HG02884 (cell line): ENCODE data around the gene STAM.

ENCODE experiments used
- ATAC-seq: cut with Tn5 transposase; IDR thresholded peaks from one replicate; pipeline ENCODE4 v1.9.1; 2021; ENCODE audit warnings: mild to moderate bottlenecking, moderate library complexity; ENCODE audit not compliant: unreplicated experiment

The STAM gene

DNA sequence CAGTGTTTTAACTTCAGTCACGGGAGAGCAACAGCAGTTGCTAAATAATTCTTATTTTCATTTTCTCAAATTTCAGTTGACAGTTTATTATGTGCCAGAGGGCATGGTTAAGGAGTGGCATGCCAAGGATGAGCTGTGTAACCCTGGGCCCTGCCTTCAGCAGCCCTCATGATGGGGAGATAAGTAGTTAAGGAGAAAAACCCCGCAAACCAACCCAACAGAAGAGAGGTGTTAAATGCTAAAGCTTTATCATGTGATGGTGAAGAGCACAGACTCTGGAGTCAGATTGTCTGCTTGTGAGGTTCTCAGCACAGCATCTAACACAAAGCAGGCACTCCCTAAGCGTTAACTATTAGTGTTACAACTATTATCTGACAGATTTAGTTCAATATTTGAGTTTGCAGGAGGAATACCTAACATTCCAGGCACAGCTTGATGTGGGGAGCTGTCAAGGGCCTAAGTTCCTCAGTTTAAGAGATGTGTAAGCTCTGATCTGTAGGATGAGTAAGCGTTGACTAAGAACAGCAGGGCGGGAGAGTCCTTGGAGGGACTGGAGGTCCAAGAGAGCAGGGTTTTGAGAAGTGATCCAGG is 29.6 kb downstream of the STAM start:
- no peak for ATAC-seq

DNA sequence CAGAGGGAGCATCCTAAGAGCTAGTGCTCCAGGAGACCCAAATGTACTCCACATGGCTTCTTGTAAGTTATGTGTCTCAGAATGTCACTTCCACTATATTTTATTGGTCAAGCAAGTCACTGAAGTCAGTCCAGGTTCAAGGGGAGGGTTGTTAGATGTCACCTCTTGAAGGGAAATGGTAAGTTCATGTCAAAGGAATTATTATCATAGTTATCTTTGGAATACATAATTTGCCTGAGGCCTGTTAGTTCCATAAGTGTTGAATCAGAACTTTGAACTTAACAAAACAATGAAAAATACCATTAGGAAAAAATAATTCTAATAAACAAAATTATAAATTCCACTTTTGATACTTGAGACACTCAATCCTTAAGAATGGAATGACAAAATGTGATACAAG is 30.6 kb downstream of the STAM start:
- no peak for ATAC-seq

GRCh38 chr10:17675638-17676037 is 31.7 kb downstream of the STAM start:
- no peak for ATAC-seq

- ATAC-seq = no peak
These were observed 33.0 kb downstream of the STAM start for GRCh38 chr10:17676919-17677318.

DNA sequence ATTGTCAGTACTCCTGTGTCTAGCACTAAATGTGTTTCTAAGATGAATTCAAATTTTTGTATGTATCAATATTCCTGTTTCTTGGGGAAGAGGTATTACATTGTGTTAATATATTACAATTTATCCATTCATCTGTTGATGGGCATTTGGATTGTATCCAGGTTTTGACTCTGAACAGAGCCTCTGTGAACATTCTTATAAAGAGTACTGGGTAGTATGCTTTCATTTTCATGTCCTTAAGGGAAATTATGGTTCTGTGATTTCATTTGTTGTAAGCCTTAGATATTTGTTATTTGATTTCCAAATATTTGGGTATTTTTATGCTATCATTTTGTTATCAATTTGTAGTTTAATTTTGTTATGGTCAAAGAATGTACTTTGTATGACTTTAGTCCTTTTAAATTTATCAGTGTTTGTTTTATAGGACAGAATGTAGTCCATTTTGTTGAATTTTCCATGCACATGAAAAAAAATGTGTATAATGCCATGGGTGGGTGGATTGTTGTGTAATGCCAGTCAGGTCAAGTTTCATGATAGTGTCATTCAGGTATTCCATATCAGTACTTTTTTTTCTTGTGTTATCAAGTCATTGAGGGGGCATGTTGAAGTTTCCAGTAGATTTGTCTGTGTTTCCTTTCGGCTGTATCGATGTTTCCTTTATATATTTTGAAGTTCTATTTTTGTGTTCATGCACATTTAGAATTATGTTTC is 38.4 kb downstream of the STAM start:
- ATAC-seq = no peak

- ATAC-seq = no peak
These were observed 39.6 kb downstream of the STAM start for GRCh38 chr10:17683541-17683940.

DNA sequence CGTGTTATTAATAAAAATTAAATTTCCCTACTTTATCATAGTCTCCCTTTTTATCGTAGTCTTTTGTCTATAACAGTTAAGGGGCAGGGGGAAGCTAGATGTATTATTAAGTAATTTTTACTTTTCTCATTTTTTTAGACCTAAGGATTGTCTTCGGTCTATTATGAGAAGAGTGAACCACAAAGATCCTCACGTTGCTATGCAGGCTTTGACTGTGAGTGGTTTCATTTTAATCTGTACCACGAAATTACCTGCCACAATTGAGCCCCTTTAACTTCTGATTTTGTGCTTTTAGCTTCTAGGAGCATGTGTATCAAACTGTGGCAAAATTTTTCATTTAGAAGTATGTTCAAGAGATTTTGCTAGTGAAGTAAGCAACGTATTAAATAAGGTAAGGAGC is 40.6 kb downstream of the STAM start:
- ATAC-seq = peak; percentile 59

DNA sequence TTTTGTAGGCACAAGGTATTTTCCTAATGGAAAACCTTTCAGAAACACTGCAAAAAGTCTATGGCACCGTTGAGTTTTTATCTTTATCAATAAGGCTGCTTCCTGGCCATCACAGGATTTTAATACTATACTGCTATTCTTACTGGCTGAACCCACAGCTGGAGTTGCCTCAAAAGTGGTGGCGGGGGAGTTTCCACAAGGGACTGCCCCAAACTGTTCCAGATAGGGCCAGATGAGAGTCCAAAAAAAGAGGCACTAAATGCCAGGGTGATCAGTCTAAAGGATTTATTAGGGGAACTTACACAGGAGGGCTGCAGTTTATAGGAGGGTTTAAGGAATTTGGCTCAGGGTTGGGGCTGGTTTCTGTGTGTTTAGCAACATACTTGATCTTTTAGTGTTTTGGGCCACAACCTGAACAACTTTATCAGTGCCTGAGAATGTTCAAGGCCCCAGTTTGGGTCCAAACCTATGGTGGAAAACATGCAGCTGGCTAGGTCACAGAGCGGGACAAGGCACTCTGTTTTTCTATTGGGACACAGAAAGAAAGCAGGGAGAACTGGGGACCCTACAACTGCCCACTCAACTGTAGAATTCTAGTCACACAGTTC is 41.4 kb downstream of the STAM start:
- ATAC-seq = peak; percentile 65

GRCh38 chr10:17687117-17687831 is 43.3 kb downstream of the STAM start:
- ATAC-seq = no peak

GRCh38 chr10:17689137-17689536 is 45.2 kb downstream of the STAM start:
- ATAC-seq = no peak

GRCh38 chr10:17693009-17693408 is 49.1 kb downstream of the STAM start:
- ATAC-seq = no peak

GRCh38 chr10:17698696-17699095 is 54.7 kb downstream of the STAM start:
- ATAC-seq = no peak

DNA sequence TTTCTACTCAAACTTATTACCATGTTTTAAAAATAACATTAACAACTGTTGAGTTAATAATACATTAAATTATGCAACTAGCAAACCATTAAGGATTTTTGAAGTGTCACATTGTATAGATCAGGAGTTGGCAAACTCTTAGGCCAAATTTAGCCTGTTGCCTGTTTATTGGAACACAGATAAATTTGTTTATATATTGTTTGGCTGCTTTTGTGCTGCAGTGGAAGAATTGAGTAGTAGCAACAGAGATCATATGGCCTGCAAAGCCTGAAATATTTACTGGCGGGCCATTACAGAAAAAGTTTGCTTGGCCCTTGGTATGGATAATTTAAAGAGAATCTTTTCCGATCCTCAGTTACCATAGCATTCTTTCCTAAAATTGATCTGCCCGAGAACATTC is 57.4 kb downstream of the STAM start:
- no peak for ATAC-seq

- no peak for ATAC-seq
These were observed 59.8 kb downstream of the STAM start for GRCh38 chr10:17703706-17704105.

DNA sequence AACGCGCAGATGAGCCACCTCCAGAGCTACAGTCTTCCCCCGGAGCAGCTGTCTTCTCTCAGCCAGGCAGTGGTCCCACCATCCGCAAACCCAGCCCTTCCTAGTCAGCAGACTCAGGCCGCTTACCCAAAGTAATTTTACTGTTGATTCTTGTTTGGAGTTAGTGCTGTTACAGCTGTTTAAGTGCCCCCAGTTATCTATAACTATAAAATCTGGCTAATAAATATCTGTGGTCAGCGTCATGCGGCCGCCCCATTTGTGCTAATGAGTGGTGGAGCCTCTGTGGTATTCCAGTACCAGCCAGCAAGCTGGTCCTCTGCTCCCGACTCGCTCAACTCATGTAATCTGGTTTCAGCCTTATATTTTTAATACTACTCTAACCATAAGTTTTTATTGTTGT is 64.9 kb downstream of the STAM start:
- ATAC-seq = no peak

DNA sequence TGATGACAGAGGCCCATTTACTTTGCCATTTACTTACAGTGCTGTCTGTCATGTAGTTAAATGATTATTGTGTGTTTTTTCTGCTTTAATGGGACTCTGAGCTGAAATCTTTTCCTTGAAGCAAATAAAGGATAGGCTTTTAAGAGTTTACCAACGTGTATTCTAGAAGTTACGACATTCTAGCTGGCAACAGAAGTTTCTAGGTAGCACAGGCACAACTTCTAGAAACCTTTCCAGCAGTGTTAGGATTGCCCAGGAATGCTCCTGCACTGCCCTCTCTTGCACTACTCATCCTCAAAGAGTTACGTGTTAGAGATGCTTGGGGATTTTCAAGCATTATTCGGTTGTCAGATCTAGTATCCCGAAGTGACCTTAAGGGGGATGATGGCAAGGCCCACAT is 65.5 kb downstream of the STAM start:
- no peak for ATAC-seq

DNA sequence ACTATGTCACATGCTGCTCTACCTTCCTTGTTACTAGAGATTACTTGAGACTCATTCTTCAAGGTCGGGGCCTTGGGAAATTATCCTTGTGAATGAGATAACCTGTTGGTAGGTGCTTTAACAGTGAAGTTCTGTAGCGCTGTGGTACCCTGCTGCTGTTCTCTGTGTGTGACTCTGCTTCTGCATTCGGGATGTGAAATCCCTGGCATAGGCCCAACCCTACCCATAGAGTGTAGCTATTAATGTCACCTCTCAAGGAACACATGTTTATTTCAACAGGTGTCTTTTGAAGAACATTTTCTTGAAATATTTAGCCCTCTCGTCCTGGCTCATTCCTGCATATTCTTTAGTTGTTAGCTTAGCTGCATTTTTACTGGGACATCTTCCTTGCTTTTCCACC is 66.2 kb downstream of the STAM start:
- ATAC-seq = no peak

DNA sequence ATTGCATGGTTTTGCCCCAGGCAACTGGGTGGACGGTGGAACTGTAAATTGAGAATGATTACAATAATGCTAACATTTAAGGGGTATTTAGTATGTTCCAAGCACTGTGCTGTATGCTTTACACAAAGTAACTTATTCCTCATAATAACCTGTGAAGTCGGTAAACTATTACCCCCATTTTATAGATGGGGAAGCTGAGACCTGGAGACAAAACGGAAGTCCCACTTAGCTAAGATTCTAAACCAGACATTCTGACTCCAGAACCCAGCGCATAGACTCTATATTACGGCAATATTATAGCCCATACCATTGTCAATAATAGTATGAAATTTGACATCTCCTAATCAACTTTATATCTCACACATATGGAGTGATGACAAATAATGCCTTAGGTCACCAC is 68.1 kb downstream of the STAM start:
- ATAC-seq = no peak

DNA sequence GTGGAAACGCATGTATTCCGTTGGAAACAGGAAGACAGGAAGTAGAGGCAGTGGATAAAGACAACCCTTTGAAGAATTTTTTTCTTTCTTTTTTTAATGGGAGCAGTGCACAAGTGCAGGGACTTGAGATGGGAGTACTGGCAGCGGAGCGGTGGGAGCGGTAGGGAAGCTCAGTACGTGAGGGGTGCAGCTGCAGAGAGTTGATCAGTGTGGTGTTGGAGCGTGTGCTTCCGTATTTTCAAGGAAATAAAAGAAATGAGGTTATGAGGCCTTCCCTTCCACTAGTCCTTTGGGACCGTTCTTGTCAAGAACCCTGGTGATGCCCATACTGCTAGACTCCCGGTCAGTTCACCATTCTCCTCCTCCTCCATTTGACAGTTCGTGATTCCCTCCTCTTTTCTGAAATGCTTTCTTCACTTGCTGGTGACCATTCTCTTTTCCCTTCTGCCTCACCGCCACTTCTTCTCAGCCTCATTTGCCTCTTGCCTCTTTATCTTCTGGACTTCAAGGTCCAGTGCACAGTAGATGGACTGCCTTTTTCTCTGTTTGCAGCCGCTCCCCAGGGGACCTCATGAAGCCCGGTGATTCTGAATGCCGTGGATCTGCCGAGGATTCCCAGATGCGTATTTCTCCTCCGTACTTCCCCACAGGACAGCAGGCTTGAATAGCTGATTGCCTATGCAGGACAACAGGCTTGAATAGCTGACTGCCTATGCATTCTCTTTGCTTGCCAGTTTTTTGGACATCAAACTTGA is 68.9 kb downstream of the STAM start:
- no peak for ATAC-seq

DNA sequence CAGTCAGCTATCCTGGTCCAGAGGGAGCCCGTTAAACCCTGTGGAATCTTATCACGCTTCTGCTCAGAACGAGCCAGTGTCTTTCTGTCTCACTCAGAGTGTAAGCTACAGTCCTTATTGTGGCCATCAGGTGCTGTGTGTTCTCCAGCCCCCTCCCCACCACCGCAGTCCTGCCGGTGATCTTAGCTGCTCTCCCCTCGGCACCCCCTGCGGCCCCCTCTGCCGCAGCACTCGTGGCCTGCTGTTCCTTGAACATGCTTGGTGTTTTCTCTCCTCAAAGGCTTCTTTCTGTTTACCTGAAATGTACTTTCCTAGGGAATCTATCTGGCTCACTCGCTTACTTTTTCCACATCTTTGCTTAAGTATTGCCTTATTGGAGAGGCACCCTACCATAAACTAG is 69.8 kb downstream of the STAM start:
- ATAC-seq = no peak

- ATAC-seq = no peak
These were observed 72.2 kb downstream of the STAM start for GRCh38 chr10:17716161-17716560.
